ENCODE measurements around the gene VWF. TPM values are rescaled to one million over a fixed set of nuclear protein-coding genes. Genes with fewer than 3 reads are reported as not detected.
A peak's percentile ranks its signal among the peaks of the same experiment; 100 is the strongest.

Gene VWF
- total RNA-seq, 2 donors from 2014 or later = 248 to 476 TPM

GRCh38 chr12:5966486-5967095, 157.9 kb downstream of the VWF start:
- Histone ChIP-seq H3K4me3 (ENCODE audit: low read length) (no peak overlapping the region), H3K27ac (ENCODE audit: low read depth, low read length) (no peak overlapping the region), H3K9me3 (ENCODE audit: control insufficient read depth, low read length) (no peaks in the 10 kb centered on the region), H3K36me3 (ENCODE audit: control insufficient read depth, insufficient read depth, low read length) (peaks cover 16% of the 10 kb centered on the region), H3K27me3 (ENCODE audit: control insufficient read depth, insufficient read depth, low read length, poor library complexity, severe bottlenecking) (no peaks in the 10 kb centered on the region), H3K4me1 (ENCODE audit: control insufficient read depth, insufficient read depth, low read length) (no peaks in the 10 kb centered on the region), H3K9ac (ENCODE audit: extremely low read depth, low read length, poor library complexity, severe bottlenecking) (no peak overlapping the region)
- H3K27me3 Mint-ChIP-seq (ENCODE audit: insufficient read depth) = no peaks in the 10 kb centered on the region
- no peaks in the 10 kb centered on the region for H3K9me3 Mint-ChIP-seq
- H3K4me1 Mint-ChIP-seq = peaks cover 22% of the 10 kb centered on the region
- WGBS, 2 experiments (ENCODE audit: insufficient coverage in 1 of 2, insufficient read length in 1 of 2) = 84 to 87% methylated on average over 7 to 11 of the region's 11 CpGs
- peaks cover 72% of the 10 kb centered on the region for H3K36me3 Mint-ChIP-seq (ENCODE audit: low read depth)
- no peak for TF ChIP-seq CTCF (conservative IDR thresholded peaks at IDR 0.05)
- no peak overlapping the region for H3K27ac Mint-ChIP-seq
- peak; percentile 38 for DNase-seq
- H3K4me3 Mint-ChIP-seq = no peak overlapping the region

GRCh38 chr12:5965950-5966383, 158.5 kb downstream of the VWF start:
- no peaks in the 10 kb centered on the region for H3K9me3 Mint-ChIP-seq
- H3K27ac Mint-ChIP-seq = no peak overlapping the region
- no peak overlapping the region for H3K4me3 Mint-ChIP-seq

More at GRCh38 chr12:5965950-5966383, 158.5 kb downstream of the VWF start:
- peak; percentile 93 for DNase-seq
- Mint-ChIP-seq H3K36me3 (ENCODE audit: low read depth) (peaks cover 69% of the 10 kb centered on the region), H3K4me1 (peaks cover 22% of the 10 kb centered on the region), H3K27me3 (ENCODE audit: insufficient read depth) (no peaks in the 10 kb centered on the region)
- Histone ChIP-seq H3K4me3 (ENCODE audit: low read length) (no peak overlapping the region), H3K9ac (ENCODE audit: extremely low read depth, low read length, poor library complexity, severe bottlenecking) (no peak overlapping the region), H3K27ac (ENCODE audit: low read depth, low read length) (no peak overlapping the region), H3K36me3 (ENCODE audit: control insufficient read depth, insufficient read depth, low read length) (peaks cover 16% of the 10 kb centered on the region), H3K4me1 (ENCODE audit: control insufficient read depth, insufficient read depth, low read length) (no peaks in the 10 kb centered on the region), H3K9me3 (ENCODE audit: control insufficient read depth, low read length) (no peaks in the 10 kb centered on the region), H3K27me3 (ENCODE audit: control insufficient read depth, insufficient read depth, low read length, poor library complexity, severe bottlenecking) (no peaks in the 10 kb centered on the region)
- WGBS, 2 experiments (ENCODE audit: insufficient coverage in 1 of 2, insufficient read length in 1 of 2) = 33 to 48% methylated on average over 3 to 9 of the region's 9 CpGs
- peak; percentile 99 for TF ChIP-seq CTCF (conservative IDR thresholded peaks at IDR 0.05)
